ENCODE measurements around the gene CPVL. TPM values are rescaled to one million over a fixed set of nuclear protein-coding genes. Genes with fewer than 3 reads are reported as not detected.
"Not testable (repeated sequence)": the region's sequence is repeated elsewhere in the genome, so short reads cannot be mapped to it uniquely, and the experiment has no call there.

The CPVL gene
- total and polyA plus RNA-seq, 8 donors, result 6.8 to 40.8 (median 11.2) TPM

DNA sequence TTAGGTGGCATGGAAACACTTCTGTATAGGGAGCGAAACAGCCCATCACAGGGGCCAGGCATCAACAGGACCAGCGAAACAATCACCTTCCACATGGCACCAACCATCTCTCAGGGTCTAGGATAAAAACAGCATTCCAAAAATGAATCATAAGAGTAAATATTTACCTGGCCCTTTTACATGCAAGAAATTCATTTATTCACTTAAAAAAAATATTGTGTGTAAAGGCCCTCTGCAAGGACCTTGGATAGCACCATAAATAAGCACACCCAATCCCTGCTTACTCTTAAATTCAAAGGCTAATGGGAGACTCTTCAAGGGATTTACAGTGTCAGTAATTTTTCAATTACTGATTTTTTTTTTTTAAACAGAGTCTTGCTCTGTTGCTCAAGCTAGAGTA lies 25.4 kb downstream of the CPVL start:
- H3K36me3 ChIP-seq, result no peaks in the 10 kb centered on the region
- TF ChIP-seq, protein P1, sequence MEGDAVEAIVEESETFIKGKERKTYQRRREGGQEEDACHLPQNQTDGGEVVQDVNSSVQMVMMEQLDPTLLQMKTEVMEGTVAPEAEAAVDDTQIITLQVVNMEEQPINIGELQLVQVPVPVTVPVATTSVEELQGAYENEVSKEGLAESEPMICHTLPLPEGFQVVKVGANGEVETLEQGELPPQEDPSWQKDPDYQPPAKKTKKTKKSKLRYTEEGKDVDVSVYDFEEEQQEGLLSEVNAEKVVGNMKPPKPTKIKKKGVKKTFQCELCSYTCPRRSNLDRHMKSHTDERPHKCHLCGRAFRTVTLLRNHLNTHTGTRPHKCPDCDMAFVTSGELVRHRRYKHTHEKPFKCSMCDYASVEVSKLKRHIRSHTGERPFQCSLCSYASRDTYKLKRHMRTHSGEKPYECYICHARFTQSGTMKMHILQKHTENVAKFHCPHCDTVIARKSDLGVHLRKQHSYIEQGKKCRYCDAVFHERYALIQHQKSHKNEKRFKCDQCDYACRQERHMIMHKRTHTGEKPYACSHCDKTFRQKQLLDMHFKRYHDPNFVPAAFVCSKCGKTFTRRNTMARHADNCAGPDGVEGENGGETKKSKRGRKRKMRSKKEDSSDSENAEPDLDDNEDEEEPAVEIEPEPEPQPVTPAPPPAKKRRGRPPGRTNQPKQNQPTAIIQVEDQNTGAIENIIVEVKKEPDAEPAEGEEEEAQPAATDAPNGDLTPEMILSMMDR (IDR thresholded peaks at IDR 0.05), result no peak
- DNase-seq (no peak), ATAC-seq (no peak)
- intact Hi-C loops (cut with DNase I), result no loop called here
- no peak overlapping the region for H3K27ac ChIP-seq
- H3K4me3 ChIP-seq, result no peak overlapping the region
- H3K27me3 ChIP-seq, result no peaks in the 10 kb centered on the region
- peaks cover 0 to 2% of the 10 kb centered on the region in 2 donors for H3K4me1 ChIP-seq
- H3K9me3 ChIP-seq, result no peaks in the 10 kb centered on the region

DNA sequence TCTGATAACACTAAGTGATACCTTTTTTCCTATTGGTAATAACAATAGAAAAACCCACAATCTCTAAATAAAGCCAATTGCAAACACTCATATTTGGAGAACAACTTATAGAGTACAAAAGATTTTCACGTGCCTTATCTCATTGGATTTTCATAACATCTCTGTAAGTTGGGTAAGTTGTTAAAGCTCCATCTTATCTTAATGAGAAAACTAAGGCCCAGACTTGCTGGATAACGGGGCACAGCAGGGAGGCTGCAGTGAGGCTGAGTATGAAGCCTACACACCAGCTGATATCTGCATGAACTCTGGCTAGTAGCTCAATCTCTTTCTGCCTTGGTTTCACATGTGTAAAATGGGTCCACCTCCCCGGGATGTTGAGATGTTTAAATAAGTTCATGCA lies 26.8 kb downstream of the CPVL start:
- Histone ChIP-seq H3K4me1 (peaks cover 0 to 2% of the 10 kb centered on the region in 2 donors), H3K36me3 (no peaks in the 10 kb centered on the region), H3K27ac (no peak overlapping the region), H3K9me3 (no peaks in the 10 kb centered on the region), H3K27me3 (no peaks in the 10 kb centered on the region), H3K4me3 (no peak overlapping the region)
- TF ChIP-seq, protein P1 (IDR thresholded peaks at IDR 0.05), result no peak
- ATAC-seq, result no peak
- no peak for DNase-seq
- intact Hi-C loops (cut with DNase I), result no loop called here

DNA sequence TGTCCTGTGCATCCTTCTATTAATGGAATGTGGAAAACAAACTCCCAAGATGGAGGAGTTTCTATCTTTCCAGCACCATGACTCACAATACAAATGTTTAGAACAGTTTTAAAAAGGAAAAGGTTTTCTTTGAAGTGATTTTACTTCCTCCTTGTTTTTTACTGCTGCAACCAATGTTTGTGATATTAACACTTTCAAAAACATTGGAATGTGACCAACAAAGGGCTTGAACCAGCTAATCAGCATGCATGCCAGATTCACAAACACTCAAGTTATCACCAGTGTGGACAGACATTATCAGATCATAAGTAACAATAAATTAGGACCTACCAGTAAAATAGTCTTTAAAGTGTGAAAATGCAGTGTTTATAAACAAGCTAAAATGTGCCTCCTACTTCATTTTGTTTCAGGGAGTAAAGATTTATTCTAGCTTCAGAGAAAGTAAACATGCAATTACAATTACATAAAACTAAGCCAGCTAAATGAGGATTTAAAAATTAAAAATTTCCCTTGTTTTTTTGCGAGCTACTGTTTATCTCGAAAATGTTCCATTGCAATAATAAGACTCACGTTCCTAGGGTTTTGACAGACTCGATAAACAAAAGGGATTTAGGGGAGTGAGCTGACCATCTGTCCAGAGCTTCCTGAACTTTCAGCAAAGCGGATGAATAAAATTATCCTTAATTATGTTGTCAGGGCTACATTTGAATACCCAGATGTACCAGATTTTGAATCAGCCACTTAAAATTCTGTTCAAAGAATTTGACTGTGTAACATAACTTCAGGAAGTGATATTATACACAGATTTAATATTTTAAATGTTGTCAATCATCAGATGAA lies 29.8 kb downstream of the CPVL start:
- DNase-seq (no peak), ATAC-seq (no peak)
- no peak overlapping the region for H3K27ac ChIP-seq
- H3K9me3 ChIP-seq, result no peaks in the 10 kb centered on the region
- peaks cover 2 to 12% of the 10 kb centered on the region in 2 donors for H3K4me1 ChIP-seq
- H3K4me3 ChIP-seq, result no peak overlapping the region
- TF ChIP-seq, protein P1 (IDR thresholded peaks at IDR 0.05), result no peak
- H3K27me3 ChIP-seq, result no peaks in the 10 kb centered on the region
- H3K36me3 ChIP-seq, result no peaks in the 10 kb centered on the region
- intact Hi-C loops (cut with DNase I), result no loop called here

DNA sequence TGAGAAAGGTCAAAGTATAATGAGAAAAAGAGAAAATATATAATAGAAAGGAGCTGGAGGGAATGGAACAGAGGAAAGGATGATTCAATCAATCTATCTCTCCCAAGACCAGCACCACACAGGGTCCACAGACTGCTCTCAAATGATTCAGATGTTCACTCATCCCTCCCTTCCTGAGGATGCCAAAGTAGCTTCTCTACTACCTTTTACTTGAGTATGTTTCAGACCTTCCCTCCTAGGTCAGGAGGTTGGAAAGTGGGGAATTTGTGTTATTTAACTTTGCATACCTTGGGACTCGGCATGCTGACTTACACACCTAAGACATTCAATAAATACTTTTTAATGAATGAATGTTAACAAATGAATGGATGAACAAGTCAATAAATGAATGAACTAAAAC lies 30.6 kb downstream of the CPVL start:
- no peak overlapping the region for H3K4me3 ChIP-seq
- no peak overlapping the region for H3K27ac ChIP-seq
- no peak for ATAC-seq

DNA sequence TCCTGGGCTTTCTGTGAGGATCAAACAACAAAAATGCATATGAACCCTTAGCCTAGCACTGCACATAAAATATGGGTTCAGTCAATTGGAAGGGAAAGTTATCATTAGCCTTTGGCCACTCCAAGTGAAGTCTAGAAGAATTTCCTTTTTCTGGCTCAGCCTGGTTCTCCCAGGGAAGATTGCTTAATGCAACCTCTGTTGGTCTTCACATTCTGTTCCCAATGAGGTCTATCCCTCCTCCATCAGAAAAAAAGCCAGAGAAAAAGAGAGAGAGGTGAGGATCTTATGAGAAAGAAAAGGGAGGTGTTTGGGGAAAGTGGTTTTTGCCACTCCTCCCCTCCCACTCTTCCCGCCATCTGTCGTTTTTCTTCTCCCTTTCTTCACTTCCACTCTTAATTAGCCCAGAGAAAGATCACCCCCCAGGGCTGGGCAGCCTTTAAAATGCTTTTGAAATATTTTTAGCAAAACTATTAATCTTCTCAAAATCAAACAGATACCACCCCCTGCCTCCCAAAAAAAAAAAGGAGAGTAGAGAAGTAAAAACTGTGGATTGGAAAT lies 31.1 kb downstream of the CPVL start:
- no peak overlapping the region for H3K27ac ChIP-seq
- no peaks in the 10 kb centered on the region for H3K9me3 ChIP-seq
- intact Hi-C loops (cut with DNase I), result no loop called here
- TF ChIP-seq, protein P1 (IDR thresholded peaks at IDR 0.05), result no peak
- H3K4me1 ChIP-seq, result peaks cover 2 to 16% of the 10 kb centered on the region in 2 donors
- no peaks in the 10 kb centered on the region for H3K27me3 ChIP-seq
- no peak overlapping the region for H3K4me3 ChIP-seq
- no peaks in the 10 kb centered on the region for H3K36me3 ChIP-seq
- DNase-seq (no peak), ATAC-seq (no peak)

More for the DNA sequence above, 30.6 kb downstream of the CPVL start:
- TF ChIP-seq, protein P1 (IDR thresholded peaks at IDR 0.05), result no peak
- intact Hi-C loops (cut with DNase I), result no loop called here
- Histone ChIP-seq H3K4me1 (peaks cover 2 to 12% of the 10 kb centered on the region in 2 donors), H3K9me3 (no peaks in the 10 kb centered on the region), H3K27me3 (no peaks in the 10 kb centered on the region), H3K36me3 (no peaks in the 10 kb centered on the region)
- DNase-seq, result no peak

DNA sequence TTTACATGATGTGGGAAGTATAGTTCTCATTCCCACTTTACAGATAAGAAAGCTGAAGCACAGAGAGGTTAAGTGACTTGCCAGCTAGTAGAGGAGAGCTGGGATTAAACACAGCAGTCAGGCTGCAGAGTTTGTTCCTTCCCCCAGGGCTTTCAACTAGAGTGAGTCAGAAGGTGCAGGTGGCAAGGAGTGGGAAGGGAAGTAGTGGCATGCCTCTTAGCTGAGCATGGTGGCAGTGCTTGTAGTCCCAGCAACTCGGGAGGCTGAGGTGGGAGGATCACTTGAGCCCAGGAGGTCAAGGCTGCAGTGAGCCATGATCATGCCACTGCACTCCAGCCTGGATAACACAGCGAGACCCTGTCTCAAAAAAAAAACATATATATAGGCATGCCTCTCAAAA lies 32.1 kb downstream of the CPVL start:
- peaks cover 2 to 26% of the 10 kb centered on the region in 2 donors for H3K4me1 ChIP-seq
- H3K27me3 ChIP-seq; DNase-seq; H3K9me3 ChIP-seq; intact Hi-C loops (cut with DNase I); H3K4me3 ChIP-seq; H3K36me3 ChIP-seq; H3K27ac ChIP-seq: not testable (repeated sequence)
- peak; percentile 69 for ATAC-seq

All from left lung (tissue), 10 donors.